Measurements from ENCODE around the gene FGD2.
A peak's percentile ranks its signal among the peaks of the same experiment; 100 is the strongest.

FGD2 gene

GRCh38 chr6:37051138-37052026, 45.9 kb downstream of the FGD2 start:
- Histone ChIP-seq H3K9me3 (ENCODE audit: insufficient read depth, low read depth, low read length) (no peaks in the 10 kb centered on the region), H3K9me2 (replicated peaks; ENCODE audit: low read depth, low read length) (no peaks in the 10 kb centered on the region), H3K4me3 (ENCODE audit: low read length, poor library complexity, severe bottlenecking) (peak overlapping the region; percentile 10), H3K4me1 (ENCODE audit: insufficient read depth, low read length, poor library complexity, severe bottlenecking) (peaks cover 33% of the 10 kb centered on the region), H2AFZ (ENCODE audit: low read length) (peak overlapping the region; percentile 76), H4K20me1 (ENCODE audit: insufficient read depth, low read length, poor library complexity, severe bottlenecking) (no peaks in the 10 kb centered on the region), H3K79me2 (ENCODE audit: insufficient read depth, low read length) (no peaks in the 10 kb centered on the region), H3K36me3 (ENCODE audit: insufficient read depth, low read length) (no peaks in the 10 kb centered on the region), H3K4me2 (ENCODE audit: low read depth, low read length, poor library complexity, severe bottlenecking) (peak overlapping the region; percentile 61), H3K27me3 (ENCODE audit: insufficient read depth, low read length, poor library complexity, severe bottlenecking) (no peaks in the 10 kb centered on the region), H3F3A (ENCODE audit: low read depth) (no peaks in the 10 kb centered on the region), H3K9ac (ENCODE audit: low read depth, low read length, poor library complexity, severe bottlenecking) (peak overlapping the region; percentile 45)
- TF ChIP-seq EZH2phosphoT487 (IDR thresholded peaks at IDR 0.05; ENCODE audit: borderline replicate concordance), result no peak
- peak; percentile 89 for TF ChIP-seq CTCF (conservative IDR thresholded peaks at IDR 0.05; ENCODE audit: low read length)

GRCh38 chr6:37052027-37052628, 46.7 kb downstream of the FGD2 start:
- Histone ChIP-seq H4K20me1 (ENCODE audit: insufficient read depth, low read length, poor library complexity, severe bottlenecking) (no peaks in the 10 kb centered on the region), H3K79me2 (ENCODE audit: insufficient read depth, low read length) (no peaks in the 10 kb centered on the region), H3K4me2 (ENCODE audit: low read depth, low read length, poor library complexity, severe bottlenecking) (peak overlapping the region; percentile 61), H3K27me3 (ENCODE audit: insufficient read depth, low read length, poor library complexity, severe bottlenecking) (no peaks in the 10 kb centered on the region), H3K9me3 (ENCODE audit: insufficient read depth, low read depth, low read length) (no peaks in the 10 kb centered on the region), H3K9me2 (replicated peaks; ENCODE audit: low read depth, low read length) (no peaks in the 10 kb centered on the region), H3K4me1 (ENCODE audit: insufficient read depth, low read length, poor library complexity, severe bottlenecking) (peaks cover 32% of the 10 kb centered on the region), H3K4me3 (ENCODE audit: low read length, poor library complexity, severe bottlenecking) (peak overlapping the region; percentile 10), H2AFZ (ENCODE audit: low read length) (peak overlapping the region; percentile 31; the same call in 1 of the 2 replicates), H3K36me3 (ENCODE audit: insufficient read depth, low read length) (no peaks in the 10 kb centered on the region), H3K9ac (ENCODE audit: low read depth, low read length, poor library complexity, severe bottlenecking) (peak overlapping the region; percentile 45), H3F3A (ENCODE audit: low read depth) (no peaks in the 10 kb centered on the region)
- no peak for TF ChIP-seq EZH2phosphoT487 (IDR thresholded peaks at IDR 0.05; ENCODE audit: borderline replicate concordance)
- no peak for TF ChIP-seq CTCF (conservative IDR thresholded peaks at IDR 0.05; ENCODE audit: low read length)

- no peaks in the 10 kb centered on the region for H4K20me1 ChIP-seq (ENCODE audit: insufficient read depth, low read length, poor library complexity, severe bottlenecking)
- no peaks in the 10 kb centered on the region for H3K36me3 ChIP-seq (ENCODE audit: insufficient read depth, low read length)
- H2AFZ ChIP-seq (ENCODE audit: low read length), result no peak overlapping the region
- no peaks in the 10 kb centered on the region for H3F3A ChIP-seq (ENCODE audit: low read depth)
- no peak for TF ChIP-seq EZH2phosphoT487 (IDR thresholded peaks at IDR 0.05; ENCODE audit: borderline replicate concordance)
- no peak for TF ChIP-seq CTCF (conservative IDR thresholded peaks at IDR 0.05; ENCODE audit: low read length)
- no peaks in the 10 kb centered on the region for H3K9me2 ChIP-seq (replicated peaks; ENCODE audit: low read depth, low read length)
- no peaks in the 10 kb centered on the region for H3K9me3 ChIP-seq (ENCODE audit: insufficient read depth, low read depth, low read length)
- H3K4me2 ChIP-seq (ENCODE audit: low read depth, low read length, poor library complexity, severe bottlenecking), result no peak overlapping the region
- no peaks in the 10 kb centered on the region for H3K79me2 ChIP-seq (ENCODE audit: insufficient read depth, low read length)
- H3K9ac ChIP-seq (ENCODE audit: low read depth, low read length, poor library complexity, severe bottlenecking), result no peak overlapping the region
- no peak overlapping the region for H3K4me3 ChIP-seq (ENCODE audit: low read length, poor library complexity, severe bottlenecking)
- H3K4me1 ChIP-seq (ENCODE audit: insufficient read depth, low read length, poor library complexity, severe bottlenecking), result peaks cover 23% of the 10 kb centered on the region
- H3K27me3 ChIP-seq (ENCODE audit: insufficient read depth, low read length, poor library complexity, severe bottlenecking), result no peaks in the 10 kb centered on the region
Observed at GRCh38 chr6:37053683-37054082, 48.2 kb downstream of the FGD2 start.

Measured in Loucy (cell line).